Measurements from ENCODE around the gene RNF144A. TPM values are rescaled to one million over a fixed set of nuclear protein-coding genes. Genes with fewer than 3 reads are reported as not detected.

Gene RNF144A
- total and polyA plus RNA-seq, 10 of the 15 experiments (the other 5 are each of a cell fraction or from before 2014, with no cell fraction given): 0.02 to 12.1 (median 0.48) TPM; not detected in 1

DNA sequence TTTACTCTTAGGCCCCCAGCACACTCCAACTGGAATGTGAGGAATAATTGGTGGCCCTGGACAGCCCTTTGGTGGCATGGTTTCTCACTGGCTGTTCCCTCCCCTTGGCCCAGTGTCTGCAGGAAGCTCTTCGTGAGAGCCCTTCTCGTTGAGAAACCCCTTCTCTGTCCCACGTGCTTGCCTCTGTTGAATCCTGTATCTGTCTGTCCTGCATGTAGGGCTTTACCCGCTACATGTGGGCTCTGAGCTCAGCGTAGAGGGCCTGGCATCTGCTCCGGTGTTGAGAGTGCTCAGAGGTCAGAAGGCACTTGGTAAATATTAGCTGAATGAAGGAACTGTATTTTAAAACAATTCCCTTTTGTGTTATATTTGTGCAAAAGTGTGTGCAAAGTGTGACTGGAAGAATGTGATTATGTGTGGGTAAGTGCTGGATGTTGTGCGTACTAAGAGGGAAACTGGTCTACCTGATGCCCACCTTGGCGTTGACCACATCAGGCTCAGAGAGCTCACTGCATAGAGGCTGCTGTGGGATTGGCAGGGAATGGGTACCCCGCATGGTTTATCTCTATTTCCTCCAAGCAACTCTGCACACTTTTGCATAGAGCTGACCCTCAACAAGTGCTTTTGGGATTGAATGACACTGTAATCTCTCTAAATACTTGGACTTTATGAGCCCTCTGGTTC lies 40.0 kb downstream of the RNF144A start (continued):
- TF ChIP-seq, protein P1, sequence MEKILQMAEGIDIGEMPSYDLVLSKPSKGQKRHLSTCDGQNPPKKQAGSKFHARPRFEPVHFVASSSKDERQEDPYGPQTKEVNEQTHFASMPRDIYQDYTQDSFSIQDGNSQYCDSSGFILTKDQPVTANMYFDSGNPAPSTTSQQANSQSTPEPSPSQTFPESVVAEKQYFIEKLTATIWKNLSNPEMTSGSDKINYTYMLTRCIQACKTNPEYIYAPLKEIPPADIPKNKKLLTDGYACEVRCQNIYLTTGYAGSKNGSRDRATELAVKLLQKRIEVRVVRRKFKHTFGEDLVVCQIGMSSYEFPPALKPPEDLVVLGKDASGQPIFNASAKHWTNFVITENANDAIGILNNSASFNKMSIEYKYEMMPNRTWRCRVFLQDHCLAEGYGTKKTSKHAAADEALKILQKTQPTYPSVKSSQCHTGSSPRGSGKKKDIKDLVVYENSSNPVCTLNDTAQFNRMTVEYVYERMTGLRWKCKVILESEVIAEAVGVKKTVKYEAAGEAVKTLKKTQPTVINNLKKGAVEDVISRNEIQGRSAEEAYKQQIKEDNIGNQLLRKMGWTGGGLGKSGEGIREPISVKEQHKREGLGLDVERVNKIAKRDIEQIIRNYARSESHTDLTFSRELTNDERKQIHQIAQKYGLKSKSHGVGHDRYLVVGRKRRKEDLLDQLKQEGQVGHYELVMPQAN (conservative IDR thresholded peaks at IDR 0.05): no peak

GRCh38 chr2:6957910-6958615 lies 40.9 kb downstream of the RNF144A start:
- H3K9me3 ChIP-seq (replicated peaks; ENCODE audit: control insufficient read depth, insufficient read depth, low read length): no peaks in the 10 kb centered on the region
- BruUV-seq (replicated peaks): no TSS peak
- H3K27ac ChIP-seq (ENCODE audit: control insufficient read depth, insufficient read depth): no peak overlapping the region
- no peaks in the 10 kb centered on the region for H3K27me3 ChIP-seq (replicated peaks in 1 of 2; ENCODE audit: control insufficient read depth in 2 of 2, insufficient read depth in 2 of 2, low read length in 1 of 2)
- FAIRE-seq (no peak), DNase-seq (ENCODE audit: low read depth, low spot score) (no peak), ATAC-seq (no peak)
- ChIA-PET SMC1A (ENCODE audit: uncharacterized antibody, unreplicated experiment) (interaction anchor here (0.7 to 1.8 kb wide), 2 partner anchors 8 to 10 kb away, joined by 4 to 6 read pairs; no protein-coding TSS in a partner anchor), RAD21 (ENCODE audit: unreplicated experiment) (interaction anchor here (1.2 to 1.5 kb wide), 2 partner anchors 41 to 56 kb away, joined by 3 read pairs; no protein-coding TSS in a partner anchor), CTCF (interaction anchor here (1.1 to 2.8 kb wide), 3 partner anchors 38 to 43 kb away, joined by 3 to 13 read pairs (median 4); no protein-coding TSS in a partner anchor), POLR2A (no interaction called here)
- H3K4me3 ChIP-seq: no peak overlapping the region
- H3K4me2 ChIP-seq (ENCODE audit: control insufficient read depth, insufficient read depth): no peak overlapping the region
- H4K20me1 ChIP-seq (ENCODE audit: control insufficient read depth, insufficient read depth): no peaks in the 10 kb centered on the region
- H2AFZ ChIP-seq (ENCODE audit: control insufficient read depth, low read depth, low read length): no peak overlapping the region
- TF ChIP-seq, protein P2, sequence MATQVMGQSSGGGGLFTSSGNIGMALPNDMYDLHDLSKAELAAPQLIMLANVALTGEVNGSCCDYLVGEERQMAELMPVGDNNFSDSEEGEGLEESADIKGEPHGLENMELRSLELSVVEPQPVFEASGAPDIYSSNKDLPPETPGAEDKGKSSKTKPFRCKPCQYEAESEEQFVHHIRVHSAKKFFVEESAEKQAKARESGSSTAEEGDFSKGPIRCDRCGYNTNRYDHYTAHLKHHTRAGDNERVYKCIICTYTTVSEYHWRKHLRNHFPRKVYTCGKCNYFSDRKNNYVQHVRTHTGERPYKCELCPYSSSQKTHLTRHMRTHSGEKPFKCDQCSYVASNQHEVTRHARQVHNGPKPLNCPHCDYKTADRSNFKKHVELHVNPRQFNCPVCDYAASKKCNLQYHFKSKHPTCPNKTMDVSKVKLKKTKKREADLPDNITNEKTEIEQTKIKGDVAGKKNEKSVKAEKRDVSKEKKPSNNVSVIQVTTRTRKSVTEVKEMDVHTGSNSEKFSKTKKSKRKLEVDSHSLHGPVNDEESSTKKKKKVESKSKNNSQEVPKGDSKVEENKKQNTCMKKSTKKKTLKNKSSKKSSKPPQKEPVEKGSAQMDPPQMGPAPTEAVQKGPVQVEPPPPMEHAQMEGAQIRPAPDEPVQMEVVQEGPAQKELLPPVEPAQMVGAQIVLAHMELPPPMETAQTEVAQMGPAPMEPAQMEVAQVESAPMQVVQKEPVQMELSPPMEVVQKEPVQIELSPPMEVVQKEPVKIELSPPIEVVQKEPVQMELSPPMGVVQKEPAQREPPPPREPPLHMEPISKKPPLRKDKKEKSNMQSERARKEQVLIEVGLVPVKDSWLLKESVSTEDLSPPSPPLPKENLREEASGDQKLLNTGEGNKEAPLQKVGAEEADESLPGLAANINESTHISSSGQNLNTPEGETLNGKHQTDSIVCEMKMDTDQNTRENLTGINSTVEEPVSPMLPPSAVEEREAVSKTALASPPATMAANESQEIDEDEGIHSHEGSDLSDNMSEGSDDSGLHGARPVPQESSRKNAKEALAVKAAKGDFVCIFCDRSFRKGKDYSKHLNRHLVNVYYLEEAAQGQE (IDR thresholded peaks at IDR 0.05; ENCODE audit: low read depth, low read length): no peak
- TF ChIP-seq, protein P3, sequence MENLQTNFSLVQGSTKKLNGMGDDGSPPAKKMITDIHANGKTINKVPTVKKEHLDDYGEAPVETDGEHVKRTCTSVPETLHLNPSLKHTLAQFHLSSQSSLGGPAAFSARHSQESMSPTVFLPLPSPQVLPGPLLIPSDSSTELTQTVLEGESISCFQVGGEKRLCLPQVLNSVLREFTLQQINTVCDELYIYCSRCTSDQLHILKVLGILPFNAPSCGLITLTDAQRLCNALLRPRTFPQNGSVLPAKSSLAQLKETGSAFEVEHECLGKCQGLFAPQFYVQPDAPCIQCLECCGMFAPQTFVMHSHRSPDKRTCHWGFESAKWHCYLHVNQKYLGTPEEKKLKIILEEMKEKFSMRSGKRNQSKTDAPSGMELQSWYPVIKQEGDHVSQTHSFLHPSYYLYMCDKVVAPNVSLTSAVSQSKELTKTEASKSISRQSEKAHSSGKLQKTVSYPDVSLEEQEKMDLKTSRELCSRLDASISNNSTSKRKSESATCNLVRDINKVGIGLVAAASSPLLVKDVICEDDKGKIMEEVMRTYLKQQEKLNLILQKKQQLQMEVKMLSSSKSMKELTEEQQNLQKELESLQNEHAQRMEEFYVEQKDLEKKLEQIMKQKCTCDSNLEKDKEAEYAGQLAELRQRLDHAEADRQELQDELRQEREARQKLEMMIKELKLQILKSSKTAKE (IDR thresholded peaks at IDR 0.05; ENCODE audit: low read depth, poor library complexity, severe bottlenecking): no peak
- no peak for TF ChIP-seq ZNF687 (IDR thresholded peaks at IDR 0.05)
- no peak for TF ChIP-seq ETV6 (conservative IDR thresholded peaks at IDR 0.05 in 1 of 2, IDR thresholded peaks at IDR 0.05 in 1 of 2; ENCODE audit: borderline replicate concordance in 1 of 2, low read depth in 1 of 2)
- in situ Hi-C loops (cut with MboI): no loop called here
- intact Hi-C loops (cut with micrococcal nuclease; ENCODE audit: unreplicated experiment): no loop called here
- H3K79me2 ChIP-seq (ENCODE audit: control insufficient read depth, insufficient read depth, low read length): no peaks in the 10 kb centered on the region
- no peak overlapping the region for H3K9ac ChIP-seq (ENCODE audit: control insufficient read depth, insufficient read depth, low read length)
- 56% methylated on average over 15 of the region's 15 CpGs for whole genome bisulfite sequencing (ENCODE audit: insufficient coverage, insufficient replicate concordance, low lambda C conversion rate, missing lambda C conversion rate)
- H3K4me1 ChIP-seq (ENCODE audit: control insufficient read depth, insufficient read depth, low read length): no peaks in the 10 kb centered on the region
- no peaks in the 10 kb centered on the region for H3K36me3 ChIP-seq (ENCODE audit: control insufficient read depth in 2 of 2, insufficient read depth in 2 of 2, low read length in 1 of 2)
